Stimulated activated CD4-positive, alpha-beta T cell treated with anti-CD3 and anti-CD28 coated beads, Interleukin-1b, Interleukin-23, amount 100 ng/mL, for 24 hours (primary cell): ENCODE data around the gene GNPNAT1.
"Not testable (repeated sequence)": the region's sequence is repeated elsewhere in the genome, so short reads cannot be mapped to it uniquely, and the experiment has no call there.

ENCODE experiments used
- DNase-seq, 4 experiments: peaks; one replicate each; pipeline ENCODE4 v3.0.0-alpha.2; 2020; ENCODE audit warnings: low read depth in 4 of 4, low spot score in 1 of 4

The GNPNAT1 gene

DNA sequence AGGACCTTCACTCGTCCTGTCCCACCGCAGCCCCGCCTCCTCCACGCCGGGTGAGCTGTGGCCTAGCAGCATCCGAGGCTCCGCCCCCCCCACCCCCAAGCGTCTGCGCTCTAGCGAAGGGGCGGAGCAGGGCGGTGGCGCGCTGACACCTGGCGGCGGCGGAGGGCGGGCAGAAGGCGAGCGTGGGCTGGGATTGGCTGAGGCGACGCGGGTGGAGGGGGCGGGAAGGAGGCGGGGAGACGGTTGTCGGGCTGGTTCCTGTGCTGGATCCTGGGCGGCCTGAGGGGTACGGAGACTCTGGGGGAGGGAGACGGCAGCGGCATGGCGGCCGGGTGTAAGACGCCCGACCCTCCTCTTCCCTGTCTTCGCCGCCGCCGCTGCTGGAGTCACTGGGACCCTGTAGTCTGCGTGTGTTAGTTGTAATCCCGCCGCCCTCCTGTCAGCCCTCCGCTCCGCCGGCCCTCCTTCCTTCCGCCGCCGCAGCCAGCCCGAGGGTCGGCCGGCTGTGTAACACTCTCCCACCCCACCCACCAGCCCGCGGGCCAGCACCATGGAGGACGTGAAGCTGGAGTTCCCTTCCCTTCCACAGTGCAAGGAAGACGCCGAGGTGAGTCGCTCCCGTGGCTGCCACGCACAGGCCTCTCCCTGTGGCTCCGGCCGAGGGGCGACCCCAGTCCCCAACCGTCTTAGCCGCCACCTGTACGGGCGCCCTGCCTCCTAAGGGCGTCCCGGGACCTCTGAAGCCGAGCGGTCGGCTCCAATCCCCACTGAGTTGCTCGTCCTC, 61.3 kb downstream of the GNPNAT1 start, which contains the start of gene STYX:
TSS of gene STYX (plus strand) at position 242 of the 784 bp plus-strand sequence. CDS start at position 551, 309 bp downstream.
- DNase-seq: peak; percentile 95 to 99 (median 97)

DNA sequence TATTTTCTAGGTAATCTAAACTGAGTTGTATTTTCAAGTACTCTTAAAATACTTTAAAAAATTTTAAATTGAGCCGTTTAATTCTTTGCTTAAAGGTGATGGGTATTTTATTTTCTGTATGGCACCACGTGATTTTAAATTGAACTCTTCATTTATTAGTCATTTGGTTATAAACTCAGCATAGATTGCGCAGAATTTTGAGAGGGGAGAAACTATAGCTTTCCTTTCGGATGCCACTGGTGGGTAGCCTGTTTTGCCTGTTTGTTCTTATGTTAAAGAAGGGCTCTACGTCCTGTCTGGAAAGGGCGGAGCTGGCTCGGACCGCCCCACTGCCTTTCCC, 61.9 kb downstream of the GNPNAT1 start:
- no peak for DNase-seq

DNA sequence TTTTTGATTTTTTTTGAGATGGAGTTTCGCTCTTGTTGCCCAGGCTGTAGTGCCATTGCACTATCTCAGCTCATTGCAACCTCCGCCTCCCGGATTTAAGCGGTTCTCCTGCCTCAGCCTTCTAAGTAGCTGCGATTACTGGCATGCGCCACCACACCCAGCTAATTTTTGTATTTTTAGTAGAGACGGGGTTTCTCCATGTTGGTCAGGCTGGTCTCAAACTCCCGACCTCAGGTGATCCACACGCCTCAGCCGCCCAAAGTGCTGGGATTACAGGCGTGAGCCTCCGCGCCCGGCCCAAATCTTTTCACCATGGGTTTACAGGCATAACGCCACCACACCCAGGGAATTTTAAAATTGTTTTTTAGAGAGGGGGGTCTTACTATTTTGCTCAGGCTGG, 62.4 kb downstream of the GNPNAT1 start:
- DNase-seq: not testable (repeated sequence)

DNA sequence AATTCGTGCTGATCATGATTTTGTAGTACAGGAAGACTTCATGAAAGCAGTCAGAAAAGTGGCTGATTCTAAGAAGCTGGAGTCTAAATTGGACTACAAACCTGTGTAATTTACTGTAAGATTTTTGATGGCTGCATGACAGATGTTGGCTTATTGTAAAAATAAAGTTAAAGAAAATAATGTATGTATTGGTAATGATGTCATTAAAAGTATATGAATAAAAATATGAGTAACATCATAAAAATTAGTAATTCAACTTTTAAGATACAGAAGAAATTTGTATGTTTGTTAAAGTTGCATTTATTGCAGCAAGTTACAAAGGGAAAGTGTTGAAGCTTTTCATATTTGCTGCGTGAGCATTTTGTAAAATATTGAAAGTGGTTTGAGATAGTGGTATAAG, 63.9 kb downstream of the GNPNAT1 start:
- DNase-seq: not testable (repeated sequence)
